Suppressor macrophage treated with lipopolysaccharide for 1 hour (primary cell): ENCODE measurements around the gene OXLD1.
A peak's percentile ranks its signal among the peaks of the same experiment; 100 is the strongest.
"Not testable (repeated sequence)": the region's sequence is repeated elsewhere in the genome, so short reads cannot be mapped to it uniquely, and the experiment has no call there.

Experiments
- DNase-seq, 3 donors: peaks; one replicate each; pipeline ENCODE4 v3.0.0-alpha.2; 2020 to 2022

OXLD1 gene

DNA sequence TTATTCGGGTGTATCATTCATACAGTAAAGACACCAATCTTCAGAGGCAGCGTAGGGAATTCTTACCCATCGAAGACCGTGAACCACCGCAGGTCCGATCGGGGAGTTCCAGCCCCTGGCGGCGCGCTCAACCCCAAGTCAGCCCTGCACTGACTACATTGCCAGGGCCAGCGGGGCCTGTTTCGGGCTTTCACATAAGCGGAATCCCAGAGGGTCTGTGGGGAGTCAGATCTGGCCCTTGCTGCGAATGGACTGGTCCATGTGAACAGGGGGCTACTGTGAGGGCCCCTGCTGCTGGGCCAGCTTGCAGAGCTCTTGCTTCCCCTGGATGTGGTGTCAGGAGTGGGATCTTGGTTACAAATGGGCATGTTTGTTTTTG is 17.7 kb downstream of the OXLD1 start:
- no peak for DNase-seq

DNA sequence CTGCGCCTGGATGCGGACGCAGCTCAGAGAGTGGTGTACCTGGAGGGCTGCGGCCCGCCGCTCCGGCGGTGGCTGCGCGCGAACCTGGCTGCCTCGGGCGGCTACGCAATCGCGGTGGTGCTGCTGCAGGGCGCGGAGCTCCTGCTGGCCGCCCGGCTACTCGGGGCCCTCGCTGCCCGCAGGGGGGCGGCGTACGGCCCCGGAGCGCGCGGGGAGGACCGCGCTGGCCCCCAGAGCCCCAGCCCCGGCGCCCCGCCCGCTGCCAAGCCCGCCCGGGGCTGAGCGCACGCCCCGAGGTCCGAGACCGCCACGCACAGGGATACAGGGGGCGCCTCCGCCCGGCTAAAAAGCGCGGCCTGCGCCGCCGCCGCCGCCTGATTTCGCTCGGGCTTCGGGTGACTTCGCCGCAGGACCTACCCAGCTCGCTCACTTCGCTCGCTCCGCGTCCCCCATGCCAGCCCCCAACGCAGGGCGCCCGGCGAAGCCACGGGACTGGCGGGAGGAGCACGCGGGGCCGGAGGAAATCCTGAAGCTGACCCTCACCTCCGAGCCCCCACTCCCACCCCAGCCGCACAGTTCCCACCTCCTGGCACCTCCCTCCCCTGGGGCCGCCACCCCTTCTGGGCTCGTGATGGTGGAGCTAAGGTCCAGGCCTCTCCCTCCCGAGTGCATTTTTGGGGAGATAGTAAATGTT is 18.2 kb downstream of the OXLD1 start:
- no peak for DNase-seq

DNA sequence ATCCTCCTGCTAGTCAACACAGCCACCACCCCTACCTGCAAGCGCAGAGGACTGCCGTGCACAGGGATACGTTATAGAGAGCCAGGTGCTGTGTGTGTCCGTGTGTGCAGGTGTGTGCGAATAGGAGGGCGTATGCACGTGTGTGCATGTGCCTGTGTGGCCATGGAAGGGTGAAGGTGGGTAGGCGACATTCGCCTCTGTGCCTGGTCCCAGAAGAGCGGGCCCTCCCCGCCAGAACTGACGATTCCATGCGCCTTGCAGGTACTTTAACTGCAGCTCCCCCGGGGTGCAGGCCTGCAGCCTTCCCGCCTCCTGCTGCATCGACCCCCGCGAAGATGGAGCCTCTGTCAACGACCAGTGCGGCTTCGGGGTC is 18.8 kb downstream of the OXLD1 start:
- DNase-seq: no peak

DNA sequence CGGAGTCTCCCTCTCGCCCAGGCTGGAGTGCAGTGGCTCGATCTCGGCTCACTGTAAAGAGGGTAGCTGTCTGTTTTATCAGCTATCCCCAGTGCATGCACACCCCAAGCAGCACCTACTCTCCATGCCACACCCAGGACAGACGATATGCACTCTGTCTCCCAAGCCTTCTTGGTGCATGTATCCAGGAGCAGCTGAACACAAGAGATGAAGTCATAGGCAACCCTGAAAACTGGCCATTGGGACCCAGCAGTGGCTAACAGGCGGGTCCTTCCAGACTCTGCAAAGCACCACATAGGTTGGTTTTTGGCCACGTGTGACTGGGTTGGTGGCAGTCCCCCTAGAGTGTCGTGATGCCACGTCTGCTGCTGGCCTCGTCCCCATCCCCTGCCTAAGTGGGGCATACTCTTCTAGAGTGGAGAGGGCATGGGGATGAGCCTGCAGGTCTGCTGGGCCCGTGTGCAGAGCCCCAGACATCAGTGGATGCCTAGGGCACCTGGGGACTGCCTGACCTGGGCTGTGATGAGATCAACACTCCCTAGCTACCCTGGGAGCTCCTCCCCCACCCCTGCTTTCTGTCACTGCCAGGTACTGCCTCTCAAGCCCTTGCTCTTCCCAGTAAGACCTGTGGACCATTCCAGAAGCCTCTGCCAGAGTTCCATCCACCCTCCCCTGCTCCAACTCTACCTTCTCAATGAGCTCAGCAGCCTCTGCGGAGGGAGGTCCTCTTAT is 19.4 kb downstream of the OXLD1 start:
- DNase-seq: no peak

DNA sequence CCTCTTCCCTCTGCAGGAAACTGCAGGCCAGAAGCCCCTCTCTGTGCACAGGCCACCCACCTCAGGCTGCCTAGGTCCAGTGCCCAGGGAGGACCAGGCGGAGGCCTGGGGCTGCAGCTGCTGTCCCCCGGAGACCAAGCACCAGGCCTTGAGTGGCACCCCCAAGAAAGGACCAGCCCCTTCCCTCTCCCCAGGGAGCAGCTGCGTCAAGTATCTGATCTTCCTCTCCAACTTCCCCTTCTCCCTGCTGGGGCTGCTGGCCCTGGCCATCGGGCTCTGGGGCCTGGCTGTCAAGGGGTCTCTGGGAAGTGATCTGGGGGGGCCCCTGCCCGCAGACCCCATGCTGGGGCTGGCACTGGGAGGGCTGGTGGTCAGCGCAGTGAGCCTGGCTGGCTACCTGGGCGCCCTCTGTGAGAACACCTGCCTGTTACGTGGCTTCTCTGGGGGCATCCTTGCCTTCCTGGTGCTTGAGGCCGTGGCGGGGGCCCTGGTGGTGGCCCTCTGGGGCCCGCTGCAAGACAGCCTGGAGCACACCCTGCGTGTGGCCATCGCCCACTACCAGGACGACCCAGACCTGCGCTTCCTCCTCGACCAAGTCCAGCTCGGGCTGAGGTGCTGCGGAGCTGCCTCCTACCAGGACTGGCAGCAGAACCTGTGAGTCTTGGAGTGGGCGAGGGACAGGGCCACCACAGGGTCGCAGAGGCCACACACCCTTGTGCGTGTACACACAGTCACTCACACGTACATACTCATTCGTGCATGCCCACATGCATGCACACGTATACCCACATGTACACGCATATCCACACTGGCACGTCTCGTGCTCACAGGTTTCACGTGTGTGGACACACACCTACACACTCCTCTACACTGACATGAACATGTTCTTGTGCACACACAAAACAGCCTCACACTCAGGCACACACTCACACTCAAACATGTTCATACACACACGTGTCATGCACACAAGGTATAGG is 21.1 kb downstream of the OXLD1 start:
- no peak for DNase-seq

DNA sequence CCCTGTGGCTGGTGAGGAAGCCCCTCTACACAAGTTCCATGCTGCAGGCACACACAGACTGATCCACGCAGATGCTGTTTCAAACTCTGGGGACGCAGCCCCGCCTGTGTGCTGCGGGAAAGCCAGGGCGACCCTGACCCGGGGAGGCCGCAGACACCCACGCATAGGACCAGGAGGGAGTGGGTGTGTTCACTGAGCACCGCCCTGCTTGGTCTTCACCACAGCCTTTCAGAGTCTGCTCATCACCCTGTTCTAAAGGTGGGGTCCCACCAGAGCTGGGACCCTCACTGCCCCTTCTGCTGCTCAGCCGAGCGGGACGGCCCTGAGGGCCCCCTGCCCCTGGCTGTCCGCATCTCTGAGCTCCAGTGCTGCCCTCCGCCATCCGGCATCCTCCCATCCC is 21.9 kb downstream of the OXLD1 start:
- DNase-seq: no peak

DNA sequence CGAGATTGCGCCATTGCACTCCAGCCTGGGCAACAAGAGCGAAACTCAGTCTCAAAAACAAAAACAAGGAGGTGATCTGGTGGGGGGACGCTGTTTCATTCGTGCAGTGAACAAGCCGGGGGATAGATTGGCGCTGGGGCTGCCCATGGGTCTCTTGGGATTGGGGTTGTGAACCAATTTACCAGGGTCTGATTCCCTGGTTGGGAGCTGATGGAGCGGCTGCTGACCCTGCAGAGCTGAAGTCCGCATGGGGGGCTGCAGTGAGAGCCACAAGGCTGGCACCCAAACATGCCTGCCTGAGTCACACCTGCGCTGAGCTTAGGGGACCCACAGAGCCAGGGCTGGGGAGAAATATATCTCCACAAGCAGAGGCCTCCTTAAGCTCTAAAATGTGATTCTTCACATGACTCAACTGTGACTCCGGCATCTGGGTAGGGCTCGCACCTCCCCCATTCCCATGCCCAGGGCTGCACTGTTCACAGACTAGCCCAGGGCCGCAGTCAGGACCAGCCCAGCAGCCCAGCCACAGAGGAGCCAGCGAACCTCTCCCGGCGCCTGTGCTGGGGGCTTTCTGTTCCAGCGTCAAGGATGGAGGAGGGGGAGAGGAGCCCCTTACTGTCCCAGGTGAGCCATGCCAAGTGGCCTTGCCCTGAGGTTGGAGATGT is 24.4 kb downstream of the OXLD1 start:
- no peak for DNase-seq

DNA sequence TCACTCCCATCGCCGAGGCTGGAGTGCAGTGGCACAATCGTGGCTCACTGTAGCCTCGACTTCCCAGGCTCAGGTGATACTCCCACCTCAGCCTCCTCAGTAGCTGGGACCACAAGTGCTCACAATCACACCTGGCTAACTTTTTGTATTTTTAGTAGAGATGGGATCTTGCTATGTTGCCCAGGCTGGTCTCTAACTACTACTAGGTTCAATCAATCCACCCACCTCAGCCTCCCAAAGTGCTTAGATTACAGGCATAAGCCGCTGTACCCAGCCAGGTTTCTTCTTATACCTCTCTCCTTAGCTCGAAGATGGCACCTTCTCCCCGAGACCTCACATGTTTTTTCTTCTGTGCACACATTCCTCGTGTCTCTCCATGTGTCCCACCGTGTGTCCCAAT is 26.4 kb downstream of the OXLD1 start:
- no peak for DNase-seq

DNA sequence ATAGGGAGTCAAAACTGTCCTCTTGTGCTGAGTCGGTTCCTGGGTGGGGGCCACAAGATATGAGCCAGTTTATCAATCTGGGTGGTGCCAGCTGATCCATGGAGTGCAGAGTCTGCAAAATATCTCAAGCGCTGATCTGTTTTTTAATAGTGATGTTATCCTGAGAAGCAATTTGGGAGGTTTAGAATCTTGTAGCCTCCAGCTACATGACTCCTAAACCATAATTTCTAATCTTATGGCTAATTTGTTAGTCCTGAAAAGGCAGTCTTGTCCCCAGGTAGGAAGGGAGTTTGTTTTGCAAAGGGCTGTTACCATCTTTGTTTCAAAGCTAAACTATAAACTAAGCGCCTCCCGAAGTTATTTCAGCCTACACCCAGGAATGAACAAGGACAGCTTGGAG is 27.7 kb downstream of the OXLD1 start:
- DNase-seq: no peak

DNA sequence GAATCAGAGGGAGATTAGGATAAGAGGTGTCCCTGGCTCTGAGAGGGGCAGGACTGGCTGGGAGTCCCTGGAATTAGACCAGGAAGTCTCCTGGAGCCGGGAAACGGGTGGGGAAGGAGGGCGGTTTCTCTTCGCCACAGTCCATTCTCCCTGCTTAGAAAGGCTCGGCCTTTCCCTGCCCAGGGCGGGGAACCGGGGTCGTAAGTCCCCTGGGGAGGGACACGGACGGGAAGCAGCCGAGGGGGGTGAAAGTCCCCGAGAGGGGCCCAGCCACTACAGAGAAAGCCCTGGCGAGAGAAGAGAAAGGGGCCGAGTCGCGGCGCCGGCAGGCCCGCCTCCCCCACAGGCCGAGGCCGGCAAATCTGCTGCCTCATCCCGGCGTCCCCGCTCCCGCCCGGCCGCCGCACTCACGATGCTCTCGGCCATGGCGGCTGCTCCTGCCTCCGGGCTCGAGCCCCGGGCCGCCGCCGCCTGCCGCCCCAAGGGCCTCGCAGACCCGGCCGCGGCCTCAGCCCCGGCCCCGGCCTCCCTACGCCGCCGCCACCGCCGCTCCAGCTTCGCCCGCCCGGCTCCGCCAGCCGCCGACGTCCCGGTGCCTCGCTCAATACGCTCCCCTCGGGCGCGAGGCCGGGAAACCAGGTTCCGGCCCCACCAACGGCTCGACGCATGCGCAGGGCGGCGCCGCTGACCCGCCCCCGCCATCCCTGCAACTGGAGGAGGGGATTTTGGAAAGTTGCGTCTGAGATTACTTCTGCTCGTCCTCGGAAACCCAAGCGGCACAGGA is 29.7 kb downstream of the OXLD1 start, which contains the start of the genes NPLOC4 and TSPAN10:
TSS of gene NPLOC4 (minus strand) at position 608 of the 784 bp plus-strand sequence. CDS start at position 426, 182 bp downstream.
TSS of gene TSPAN10 (plus strand) at position 692 of the 784 bp plus-strand sequence. CDS start 5,217 bp downstream, outside the sequence.
- DNase-seq: peak; percentile 96 to 98 (median 98)

DNA sequence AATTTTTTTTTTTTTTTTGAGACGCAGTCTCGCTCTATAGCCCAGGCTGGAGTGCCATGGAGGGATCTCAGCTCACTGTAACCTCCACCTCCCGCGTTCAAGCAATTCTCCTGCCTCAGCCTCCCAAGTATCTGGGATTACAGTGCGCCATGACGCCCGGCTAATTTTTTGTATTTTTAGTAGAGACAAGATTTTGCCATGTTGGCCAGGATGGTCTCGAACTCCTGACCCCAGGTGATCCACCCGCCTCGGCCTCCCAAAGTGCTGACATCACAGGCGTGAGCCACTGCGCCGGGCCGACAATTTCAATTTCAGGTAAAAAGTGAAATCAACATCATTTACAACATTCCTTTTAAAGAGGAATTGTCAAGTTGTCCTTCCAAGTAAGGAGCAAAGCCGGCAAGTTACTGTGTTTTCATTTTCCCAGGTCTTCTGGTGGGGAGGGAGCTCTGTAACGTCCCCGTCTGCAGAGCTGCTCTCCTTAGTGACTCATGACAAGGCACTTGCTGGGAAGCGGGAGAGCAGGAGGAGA is 30.4 kb downstream of the OXLD1 start:
- peak; percentile 42 to 58 (median 53) for DNase-seq

DNA sequence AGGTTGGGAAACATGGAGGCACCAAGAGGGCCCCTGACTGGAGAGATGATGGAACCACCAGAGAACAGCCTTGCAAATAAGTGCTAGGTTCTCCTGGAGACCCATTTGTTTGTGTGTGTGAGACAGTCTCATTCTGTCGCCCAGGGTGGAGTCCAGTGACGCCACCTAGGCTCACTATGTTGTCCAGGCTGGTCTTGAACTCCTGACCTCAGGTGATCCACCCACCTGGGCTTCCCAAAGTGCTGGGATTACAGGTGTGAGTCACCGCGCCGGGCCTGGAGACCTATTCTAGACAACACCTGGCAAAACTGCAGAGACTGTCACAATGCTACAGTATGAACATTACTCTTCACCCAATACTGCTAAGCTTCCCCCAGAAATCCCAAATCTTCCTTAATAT is 31.0 kb downstream of the OXLD1 start:
- DNase-seq: no peak

DNA sequence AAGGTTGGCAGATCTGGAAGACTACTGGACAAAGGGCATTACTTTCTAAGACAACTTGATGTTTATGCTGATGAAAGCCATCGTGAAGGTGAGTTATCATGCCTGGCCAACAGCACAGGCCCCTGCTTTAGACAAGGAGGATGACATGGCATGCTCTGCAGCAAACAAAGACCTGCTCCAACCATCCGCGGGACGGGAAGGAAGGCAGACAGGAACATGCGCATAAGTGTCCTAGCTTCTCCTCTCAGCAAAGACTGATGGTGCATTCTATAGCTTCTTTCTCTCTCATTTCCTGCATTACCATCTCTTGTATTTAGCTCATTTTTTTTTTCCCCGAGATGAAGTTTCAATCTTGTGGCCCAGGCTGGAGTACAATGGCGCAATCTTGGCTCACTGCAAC is 34.9 kb downstream of the OXLD1 start:
- no peak for DNase-seq

DNA sequence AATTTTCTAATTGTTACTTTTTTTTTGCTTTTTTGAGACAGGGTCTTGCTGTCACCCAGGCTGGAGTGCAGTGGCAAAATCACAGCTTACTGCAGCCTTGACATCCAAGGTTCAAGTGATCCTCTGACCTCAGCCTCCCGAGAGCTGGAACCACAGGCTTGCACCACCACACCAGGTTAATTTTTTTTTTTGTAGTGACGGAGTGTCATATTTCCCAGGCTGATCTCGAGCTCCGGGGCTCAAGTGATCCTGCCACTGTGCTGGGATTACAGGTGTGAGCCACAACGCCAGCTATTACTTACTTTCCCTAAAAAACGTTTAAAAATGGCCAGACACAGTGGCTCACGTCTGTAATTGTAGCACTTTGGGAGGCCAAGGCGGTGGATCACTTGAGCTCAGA is 36.1 kb downstream of the OXLD1 start:
- no peak for DNase-seq

DNA sequence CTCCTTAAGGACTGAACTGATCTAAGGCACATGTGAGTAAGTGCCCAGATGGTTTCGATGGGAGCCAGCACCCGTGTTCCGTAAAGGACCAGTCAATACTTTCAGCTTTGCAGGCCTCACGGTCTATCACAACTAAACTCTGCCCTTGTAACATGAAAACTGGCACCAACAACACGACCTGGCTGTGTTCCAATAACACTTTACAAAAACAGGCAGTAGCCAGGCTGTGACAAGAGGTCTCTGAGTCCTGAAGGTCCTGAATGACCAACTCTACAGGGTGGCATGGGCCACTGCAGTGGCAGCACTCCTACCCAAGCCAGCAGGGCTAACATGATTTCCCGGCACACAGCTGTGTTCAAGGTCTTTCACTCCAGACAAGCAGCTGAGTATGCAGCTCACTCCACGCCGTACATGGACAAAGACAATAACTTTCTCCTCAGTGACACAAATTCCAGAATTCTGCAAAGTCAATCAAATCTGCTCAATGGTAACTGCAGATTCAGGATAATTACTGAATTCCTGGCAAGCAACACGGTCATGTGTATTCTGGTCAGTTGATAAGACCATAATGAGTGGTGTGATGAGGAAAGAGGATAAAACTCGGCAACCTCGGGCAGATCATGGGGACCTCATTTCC is 44.8 kb downstream of the OXLD1 start:
- DNase-seq: no peak

DNA sequence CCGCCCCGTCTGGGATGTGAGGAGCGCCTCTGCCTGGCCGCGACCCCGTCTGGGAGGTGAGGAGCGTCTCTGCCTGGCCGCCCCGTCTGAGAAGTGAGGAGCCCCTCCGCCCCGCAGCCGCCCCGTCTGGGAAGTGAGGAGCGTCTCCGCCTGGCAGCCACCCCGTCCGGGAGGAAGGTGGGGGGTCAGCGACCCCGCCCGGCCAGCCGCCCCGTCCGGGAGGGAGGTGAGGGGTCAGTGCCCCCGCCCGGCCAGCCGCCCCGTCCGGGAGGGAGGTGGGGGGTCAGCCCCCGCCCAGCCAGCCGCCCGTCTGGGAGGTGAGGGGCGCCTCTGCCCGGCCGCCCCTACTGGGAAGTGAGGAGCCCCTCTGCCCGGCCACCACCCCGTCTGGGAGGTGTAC is 48.1 kb downstream of the OXLD1 start:
- not testable (repeated sequence) for DNase-seq

DNA sequence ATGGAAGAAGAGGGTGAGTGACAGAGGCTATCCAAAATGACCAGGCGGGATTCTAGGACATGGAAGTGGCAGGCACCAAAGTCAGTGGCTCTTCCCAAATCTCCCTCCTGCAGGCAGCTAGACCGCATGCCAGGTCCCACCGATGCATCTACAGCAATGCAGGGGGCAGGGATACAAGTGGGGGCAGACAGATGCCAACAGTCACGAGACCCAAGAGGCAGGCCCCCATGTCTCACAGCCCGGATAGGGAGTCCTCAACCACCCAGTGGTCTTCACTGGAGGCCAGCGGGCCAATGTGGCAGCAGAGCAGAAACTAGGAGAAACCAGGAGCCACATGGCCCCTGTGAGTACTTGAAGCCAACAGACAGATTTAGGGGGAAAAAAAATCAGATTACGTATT is 49.5 kb downstream of the OXLD1 start:
- no peak for DNase-seq

DNA sequence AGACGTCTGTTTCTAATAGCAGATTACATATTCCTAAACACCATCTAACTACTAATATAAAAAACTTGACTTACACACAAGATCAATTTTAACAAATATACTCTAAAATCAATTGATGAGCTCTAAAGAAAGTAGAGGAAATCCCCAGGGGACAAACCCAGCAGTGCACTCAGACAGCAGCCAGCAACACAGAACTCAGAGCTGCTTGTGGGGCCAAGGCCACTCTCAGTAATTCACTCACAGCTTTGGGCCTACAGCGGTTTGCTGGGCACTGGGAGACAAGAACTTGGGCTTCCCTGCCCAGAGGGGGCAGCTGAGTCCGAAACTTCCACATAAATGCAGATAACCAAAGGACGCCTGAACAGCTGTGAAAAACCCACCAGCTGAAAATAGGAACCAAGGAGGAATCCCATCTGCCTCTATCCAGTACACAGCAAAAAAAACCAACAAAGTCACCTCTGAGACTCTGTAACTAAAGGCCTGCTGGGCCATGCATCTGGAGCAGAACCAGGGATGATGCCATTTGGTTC is 50.9 kb downstream of the OXLD1 start:
- no peak for DNase-seq
